Thyroid gland (tissue), 4 donors: ENCODE measurements around the gene PTPN22.

ENCODE experiments used
- CTCF ChIP-seq, 6 experiments: fragments of 200-600 bp in 3 of 6; fragments of 450-650 bp in 3 of 6; sonication (generic) in 3 of 6; IDR thresholded peaks; one replicate each; pipeline ENCODE4 v1.5.1; 2016 to 2019; ENCODE audit warnings: antibody characterized with exemption in 6 of 6, mild to moderate bottlenecking in 2 of 6, inconsistent platforms in 1 of 6, moderate library complexity in 1 of 6
- POLR2A ChIP-seq, 2 donors: fragments of 450-650 bp; IDR thresholded peaks; one replicate each; pipeline ENCODE4 v1.6.1; 2017; ENCODE audit warnings: antibody characterized with exemption in 2 of 2, mild to moderate bottlenecking in 2 of 2, moderate library complexity in 1 of 2

- TF ChIP-seq CTCF (IDR thresholded peaks at IDR 0.05) (no peak), POLR2A (IDR thresholded peaks at IDR 0.05) (no peak)
Observed at GRCh38 chr1:113804421-113805255, 66.9 kb downstream of the PTPN22 start.
